ENCODE measurements around the gene BCAN. TPM values are rescaled to one million over a fixed set of nuclear protein-coding genes. Genes with fewer than 3 reads are reported as not detected.

Gene BCAN
- total and polyA plus RNA-seq, 2 of the 4 experiments (the other 2 are of a cell fraction), result 0.07 TPM; not detected in 1

DNA sequence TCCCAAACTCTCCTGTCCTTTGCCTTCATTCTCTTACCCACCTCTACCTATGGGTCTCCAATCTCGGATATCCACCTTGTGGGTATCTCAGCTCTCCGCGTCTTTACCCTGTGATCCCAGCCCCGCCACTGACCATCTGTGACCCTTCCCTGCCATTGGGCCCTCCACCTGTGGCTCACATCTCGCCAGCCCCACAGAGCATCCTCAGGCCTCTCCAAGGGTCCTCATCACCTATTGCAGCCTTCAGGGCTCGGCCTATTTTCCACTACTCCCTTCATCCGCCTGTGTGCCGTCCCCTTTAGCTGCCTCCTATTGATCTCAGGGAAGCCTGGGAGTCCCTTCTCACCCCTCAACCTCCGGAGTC lies 11.1 kb downstream of the BCAN start:
- no peak overlapping the region for H2AK5ac ChIP-seq (ENCODE audit: low read depth, low read length)
- no peaks in the 10 kb centered on the region for H3K36me3 ChIP-seq (ENCODE audit: control insufficient read depth, insufficient read depth, low read length)
- H3K14ac ChIP-seq (replicated peaks; ENCODE audit: low read depth, low read length), result no peak overlapping the region
- intact Hi-C loops (cut with micrococcal nuclease), result no loop called here
- BruUV-seq (replicated peaks), result no TSS peak
- H4K91ac ChIP-seq (ENCODE audit: insufficient read depth, low read depth, low read length), result no peak overlapping the region
- H3K56ac ChIP-seq (ENCODE audit: extremely low read depth, insufficient read depth, low read length), result no peak overlapping the region
- H3K9me3 ChIP-seq (ENCODE audit: control insufficient read depth, insufficient read depth, low read length), result no peaks in the 10 kb centered on the region
- H2BK20ac ChIP-seq (ENCODE audit: low read depth, low read length), result no peak overlapping the region
- ChIA-PET POLR2A (ENCODE audit: unreplicated experiment) (no interaction called here), CTCF (no interaction called here)
- in situ Hi-C loops (cut with MboI; ENCODE audit: low sequenced_read_pairs), result no loop called here
- H3K23ac ChIP-seq (ENCODE audit: low read depth, low read length), result no peak overlapping the region
- H4K20me1 ChIP-seq (ENCODE audit: insufficient read depth, low read length), result peaks cover 12% of the 10 kb centered on the region; the same call in 1 of the 2 replicates
- peaks cover 71% of the 10 kb centered on the region for H3K27me3 ChIP-seq (ENCODE audit: control insufficient read depth, insufficient read depth, low read length)
- ATAC-seq (ENCODE audit: low read depth), result no peak
- H2AK9ac ChIP-seq (replicated peaks; ENCODE audit: low read depth, low read length, poor library complexity), result no peak overlapping the region
- H3K18ac ChIP-seq (ENCODE audit: low read depth, low read length), result no peak overlapping the region
- H3K4ac ChIP-seq (ENCODE audit: low read depth, low read length), result no peak overlapping the region
- no peaks in the 10 kb centered on the region for H3K4me1 ChIP-seq (ENCODE audit: control insufficient read depth, insufficient read depth, low read length)
- no peak overlapping the region for H4K8ac ChIP-seq (ENCODE audit: low read depth in 2 of 2, low read length in 2 of 2)
- no peak overlapping the region for H3K4me3 ChIP-seq (ENCODE audit: insufficient read depth, low read depth, low read length)
- TF ChIP-seq RFX5 (IDR thresholded peaks at IDR 0.05; ENCODE audit: low read depth, low read length) (no peak), CHD1 (IDR thresholded peaks at IDR 0.05; ENCODE audit: low read depth, low read length) (no peak), NFE2L2 (IDR thresholded peaks at IDR 0.05; ENCODE audit: low read depth, low read length) (no peak), POLR2A (IDR thresholded peaks at IDR 0.05; ENCODE audit: low read depth, low read length) (no peak), CEBPB (IDR thresholded peaks at IDR 0.05; ENCODE audit: low read depth, low read length) (no peak), FOS (IDR thresholded peaks at IDR 0.05; ENCODE audit: low read depth, low read length) (no peak), RCOR1 (IDR thresholded peaks at IDR 0.05; ENCODE audit: insufficient replicate concordance, low read length) (no peak), MAZ (IDR thresholded peaks at IDR 0.05; ENCODE audit: borderline replicate concordance, low read depth, low read length) (no peak), MXI1 (IDR thresholded peaks at IDR 0.05; ENCODE audit: borderline replicate concordance, low read depth, low read length) (no peak), MAFK (IDR thresholded peaks at IDR 0.05; ENCODE audit: low read depth, low read length) (no peak)
- TF ChIP-seq, protein P1, sequence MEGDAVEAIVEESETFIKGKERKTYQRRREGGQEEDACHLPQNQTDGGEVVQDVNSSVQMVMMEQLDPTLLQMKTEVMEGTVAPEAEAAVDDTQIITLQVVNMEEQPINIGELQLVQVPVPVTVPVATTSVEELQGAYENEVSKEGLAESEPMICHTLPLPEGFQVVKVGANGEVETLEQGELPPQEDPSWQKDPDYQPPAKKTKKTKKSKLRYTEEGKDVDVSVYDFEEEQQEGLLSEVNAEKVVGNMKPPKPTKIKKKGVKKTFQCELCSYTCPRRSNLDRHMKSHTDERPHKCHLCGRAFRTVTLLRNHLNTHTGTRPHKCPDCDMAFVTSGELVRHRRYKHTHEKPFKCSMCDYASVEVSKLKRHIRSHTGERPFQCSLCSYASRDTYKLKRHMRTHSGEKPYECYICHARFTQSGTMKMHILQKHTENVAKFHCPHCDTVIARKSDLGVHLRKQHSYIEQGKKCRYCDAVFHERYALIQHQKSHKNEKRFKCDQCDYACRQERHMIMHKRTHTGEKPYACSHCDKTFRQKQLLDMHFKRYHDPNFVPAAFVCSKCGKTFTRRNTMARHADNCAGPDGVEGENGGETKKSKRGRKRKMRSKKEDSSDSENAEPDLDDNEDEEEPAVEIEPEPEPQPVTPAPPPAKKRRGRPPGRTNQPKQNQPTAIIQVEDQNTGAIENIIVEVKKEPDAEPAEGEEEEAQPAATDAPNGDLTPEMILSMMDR (conservative IDR thresholded peaks at IDR 0.05; ENCODE audit: low read depth, low read length), result no peak
- TF ChIP-seq, protein P2, sequence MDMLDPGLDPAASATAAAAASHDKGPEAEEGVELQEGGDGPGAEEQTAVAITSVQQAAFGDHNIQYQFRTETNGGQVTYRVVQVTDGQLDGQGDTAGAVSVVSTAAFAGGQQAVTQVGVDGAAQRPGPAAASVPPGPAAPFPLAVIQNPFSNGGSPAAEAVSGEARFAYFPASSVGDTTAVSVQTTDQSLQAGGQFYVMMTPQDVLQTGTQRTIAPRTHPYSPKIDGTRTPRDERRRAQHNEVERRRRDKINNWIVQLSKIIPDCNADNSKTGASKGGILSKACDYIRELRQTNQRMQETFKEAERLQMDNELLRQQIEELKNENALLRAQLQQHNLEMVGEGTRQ (IDR thresholded peaks at IDR 0.05; ENCODE audit: low read depth, low read length), result no peak
- H3K27ac ChIP-seq (ENCODE audit: insufficient read depth, low read length), result no peak overlapping the region
- H3K79me1 ChIP-seq (ENCODE audit: low read depth in 1 of 2, low read length in 2 of 2), result no peaks in the 10 kb centered on the region
- no peak overlapping the region for H3K4me2 ChIP-seq (ENCODE audit: low read depth, low read length)
- dilution Hi-C loops (cut with HindIII; ENCODE audit: low sequenced_read_pairs, unreplicated experiment), result no loop called here
- H2BK120ac ChIP-seq (ENCODE audit: low read depth, low read length), result no peak overlapping the region
- no peaks in the 10 kb centered on the region for H3K9me1 ChIP-seq (ENCODE audit: insufficient read depth, low read length)
- no peak overlapping the region for H2BK15ac ChIP-seq (ENCODE audit: low read depth, low read length)
- DNase-seq, result no peak
- no peak overlapping the region for H2AFZ ChIP-seq (replicated peaks; ENCODE audit: low read length, poor library complexity)
- H2BK5ac ChIP-seq (ENCODE audit: low read depth, low read length, poor library complexity, severe bottlenecking), result no peak overlapping the region
- H3K9ac ChIP-seq (ENCODE audit: low read depth, low read length), result no peak overlapping the region
- 61% methylated on average over 7 of the region's 9 CpGs; no CpG with 5 or more reads in 1 of the 2 experiments for WGBS, 2 experiments (ENCODE audit: extremely low coverage in 2 of 2, insufficient read length in 1 of 2)
- no peak overlapping the region for H4K5ac ChIP-seq (ENCODE audit: low read depth, low read length)

All from IMR-90 (cell line).